Panc1 (cell line): ENCODE measurements around the gene PLD1. TPM values are rescaled to one million over a fixed set of nuclear protein-coding genes. Genes with fewer than 3 reads are reported as not detected.

Experiments used
- ATAC-seq: fragments of 200-7000 bp; cut with Tn5 transposase; 2 replicates; pipeline ENCODE4 v1.9.1; 2020; ENCODE audit warnings: mild to moderate bottlenecking, moderate library complexity
- BruUV-seq: library from RNA; stranded (reverse); fragments of 400-500 nt; replicated peaks from 2 replicates; lab custom pipeline; 2021; lab: Mats Ljungman, UMichigan
- CTCF ChIA-PET: fragments of 300-600 bp; sonication (Branson Sonifier 250); formaldehyde crosslinking; loops from one replicate; lab custom pipeline; 2022; ENCODE audit warnings: antibody characterized with exemption; lab: Charles Lee
- POLR2A ChIA-PET: fragments of 300-600 bp; sonication (Branson Sonifier 250); formaldehyde crosslinking; loops from one replicate; lab custom pipeline; 2022; ENCODE audit warnings: antibody characterized with exemption; lab: Charles Lee
- DNase-seq: peaks from one replicate; pipeline ENCODE4 v3.0.0-alpha.2; 2010; ENCODE audit warnings: low read depth, low spot score
- H3K27ac ChIP-seq: 2 replicates; pipeline ENCODE4 v1.5.1; 2011; ENCODE audit warnings: mild to moderate bottlenecking, low read length, inconsistent platforms
- H3K27me3 ChIP-seq: fragments of 200-500 bp; sonication (Bioruptor generic); 2 replicates; pipeline ENCODE4 v1.6.0; 2014; ENCODE audit warnings: low read length, inconsistent platforms; ENCODE audit not compliant: control insufficient read depth, insufficient read depth
- H3K36me3 ChIP-seq: fragments of 200-500 bp; sonication (Bioruptor generic); 2 replicates; pipeline ENCODE4 v1.5.1; 2014; ENCODE audit warnings: inconsistent platforms, mild to moderate bottlenecking, low read length, moderate library complexity; ENCODE audit not compliant: control insufficient read depth, insufficient read depth
- H3K4me1 ChIP-seq: 2 replicates; pipeline ENCODE4 v1.5.1; 2011; ENCODE audit warnings: inconsistent platforms, mild to moderate bottlenecking, low read length, moderate library complexity; ENCODE audit not compliant: control insufficient read depth, insufficient read depth
- H3K4me3 ChIP-seq, 2 experiments: 2 replicates each; pipeline ENCODE4 v1.5.1; 2011 to 2012; ENCODE audit warnings: low read depth in 2 of 2, low read length in 2 of 2, mild to moderate bottlenecking in 2 of 2, inconsistent platforms in 1 of 2, moderate library complexity in 1 of 2
- H3K9me3 ChIP-seq: fragments of 200-500 bp; sonication (Bioruptor generic); 2 replicates; pipeline ENCODE4 v1.5.1; 2014; ENCODE audit warnings: low read depth, mild to moderate bottlenecking, inconsistent platforms, low read length, moderate library complexity; ENCODE audit not compliant: control insufficient read depth, insufficient read depth
- CTCF ChIP-seq: fragments of 450-650 bp; IDR thresholded peaks from 2 replicates; pipeline ENCODE4 v1.5.1; 2017; ENCODE audit warnings: mild to moderate bottlenecking
- POLR2AphosphoS5 ChIP-seq: IDR thresholded peaks from 2 replicates; pipeline ENCODE4 v1.6.1; 2012; ENCODE audit warnings: mild to moderate bottlenecking, low read depth, low read length, moderate library complexity
- SIN3A ChIP-seq: IDR thresholded peaks from 2 replicates; pipeline ENCODE4 v1.6.1; 2012; ENCODE audit warnings: low read depth, mild to moderate bottlenecking, low read length, moderate library complexity, borderline replicate concordance; ENCODE audit not compliant: insufficient read depth
- TCF7L2 ChIP-seq: IDR thresholded peaks from 2 replicates; pipeline ENCODE4 v1.6.1; 2011; ENCODE audit warnings: mild to moderate bottlenecking, low read depth, low read length, inconsistent platforms
- in situ Hi-C: cut with HindIII; loops from 2 replicates; pipeline ENCODE4 v1.10.0; 2016; ENCODE audit warnings: low sequenced_read_pairs, low pct_unique_long_range_greater_than_20kb
- intact Hi-C: fragments of 100-400 bp; cut with micrococcal nuclease; formaldehyde crosslinking; loops from one replicate; pipeline ENCODE4 v1.10.0; 2022; ENCODE audit not compliant: unreplicated experiment
- total RNA-seq: library from RNA; stranded (reverse); gene quantifications from one replicate; pipeline ENCODE4 v1.2.1, GENCODE V29; 2021; ENCODE audit not compliant: unreplicated experiment
- TF ChIP-seq, protein P1 (sequence below), 2 experiments: IDR thresholded peaks; 2 replicates each; pipeline ENCODE4 v1.6.1; 2011 to 2012; ENCODE audit warnings: low read depth in 2 of 2, control low read depth in 1 of 2, low read length in 1 of 2, mild to moderate bottlenecking in 1 of 2, moderate library complexity in 1 of 2; ENCODE audit not compliant: insufficient read depth in 1 of 2

Gene PLD1
- total RNA-seq, 1 experiment from 2014 or later: 20.6 TPM

- no peaks in the 10 kb centered on the region for H3K9me3 ChIP-seq
- H3K4me1 ChIP-seq: no peaks in the 10 kb centered on the region
- H3K4me3 ChIP-seq: no peak overlapping the region
- H3K36me3 ChIP-seq: no peaks in the 10 kb centered on the region
- H3K27ac ChIP-seq: no peak overlapping the region
- ATAC-seq (no peak), DNase-seq (no peak)
- no TSS peak for BruUV-seq
- in situ Hi-C loops (no loop called here), intact Hi-C loops (no loop called here)
- POLR2A ChIA-PET: no interaction called here
- no peaks in the 10 kb centered on the region for H3K27me3 ChIP-seq
- CTCF ChIA-PET: no interaction called here
- TF ChIP-seq TCF7L2 (no peak), SIN3A (no peak), POLR2AphosphoS5 (no peak), CTCF (no peak)
- TF ChIP-seq, protein P1, sequence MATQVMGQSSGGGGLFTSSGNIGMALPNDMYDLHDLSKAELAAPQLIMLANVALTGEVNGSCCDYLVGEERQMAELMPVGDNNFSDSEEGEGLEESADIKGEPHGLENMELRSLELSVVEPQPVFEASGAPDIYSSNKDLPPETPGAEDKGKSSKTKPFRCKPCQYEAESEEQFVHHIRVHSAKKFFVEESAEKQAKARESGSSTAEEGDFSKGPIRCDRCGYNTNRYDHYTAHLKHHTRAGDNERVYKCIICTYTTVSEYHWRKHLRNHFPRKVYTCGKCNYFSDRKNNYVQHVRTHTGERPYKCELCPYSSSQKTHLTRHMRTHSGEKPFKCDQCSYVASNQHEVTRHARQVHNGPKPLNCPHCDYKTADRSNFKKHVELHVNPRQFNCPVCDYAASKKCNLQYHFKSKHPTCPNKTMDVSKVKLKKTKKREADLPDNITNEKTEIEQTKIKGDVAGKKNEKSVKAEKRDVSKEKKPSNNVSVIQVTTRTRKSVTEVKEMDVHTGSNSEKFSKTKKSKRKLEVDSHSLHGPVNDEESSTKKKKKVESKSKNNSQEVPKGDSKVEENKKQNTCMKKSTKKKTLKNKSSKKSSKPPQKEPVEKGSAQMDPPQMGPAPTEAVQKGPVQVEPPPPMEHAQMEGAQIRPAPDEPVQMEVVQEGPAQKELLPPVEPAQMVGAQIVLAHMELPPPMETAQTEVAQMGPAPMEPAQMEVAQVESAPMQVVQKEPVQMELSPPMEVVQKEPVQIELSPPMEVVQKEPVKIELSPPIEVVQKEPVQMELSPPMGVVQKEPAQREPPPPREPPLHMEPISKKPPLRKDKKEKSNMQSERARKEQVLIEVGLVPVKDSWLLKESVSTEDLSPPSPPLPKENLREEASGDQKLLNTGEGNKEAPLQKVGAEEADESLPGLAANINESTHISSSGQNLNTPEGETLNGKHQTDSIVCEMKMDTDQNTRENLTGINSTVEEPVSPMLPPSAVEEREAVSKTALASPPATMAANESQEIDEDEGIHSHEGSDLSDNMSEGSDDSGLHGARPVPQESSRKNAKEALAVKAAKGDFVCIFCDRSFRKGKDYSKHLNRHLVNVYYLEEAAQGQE (IDR thresholded peaks at IDR 0.05; ENCODE audit: insufficient read depth in 1 of 2, low read depth in 2 of 2, low read length in 1 of 2): no peak
Observed at GRCh38 chr3:171561596-171562323, 248.5 kb downstream of the PLD1 start.

DNA sequence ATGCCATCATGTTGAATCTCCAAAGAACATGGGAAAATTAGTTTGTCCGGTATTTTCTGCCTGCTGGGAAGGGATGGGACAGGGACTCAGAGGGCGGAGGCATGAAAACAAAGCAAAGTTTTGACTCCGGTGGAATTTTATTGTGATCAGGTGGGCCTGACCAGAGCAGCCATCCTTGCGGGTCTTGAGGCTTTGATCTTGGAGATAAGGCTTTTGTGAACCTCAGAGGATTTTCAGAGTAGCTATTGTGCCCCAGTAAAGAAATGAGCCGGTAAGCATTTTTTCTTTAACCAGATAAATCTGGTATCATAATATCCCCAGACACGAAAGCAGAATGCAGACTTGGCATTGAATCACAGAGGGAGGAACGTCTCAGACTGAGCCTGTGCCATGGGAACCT, 250.7 kb downstream of the PLD1 start:
- ChIA-PET CTCF (no interaction called here), POLR2A (no interaction called here)
- DNase-seq (no peak), ATAC-seq (no peak)
- Histone ChIP-seq H3K27me3 (no peaks in the 10 kb centered on the region), H3K36me3 (no peaks in the 10 kb centered on the region), H3K9me3 (no peaks in the 10 kb centered on the region), H3K27ac (no peak overlapping the region), H3K4me1 (no peaks in the 10 kb centered on the region), H3K4me3 (no peak overlapping the region)
- intact Hi-C loops (no loop called here), in situ Hi-C loops (no loop called here)
- no TSS peak for BruUV-seq
- TF ChIP-seq SIN3A: no peak
- TF ChIP-seq CTCF: no peak
- no peak for TF ChIP-seq POLR2AphosphoS5
- TF ChIP-seq TCF7L2: no peak
- TF ChIP-seq, protein P1 (IDR thresholded peaks at IDR 0.05; ENCODE audit: insufficient read depth in 1 of 2, low read depth in 2 of 2, low read length in 1 of 2): no peak
